T-helper 9 cell (primary cell): ENCODE results near the gene PML.
A peak's percentile ranks its signal among the peaks of the same experiment; 100 is the strongest.
"Not testable (repeated sequence)": the region's sequence is repeated elsewhere in the genome, so short reads cannot be mapped to it uniquely, and the experiment has no call there.

Source experiments
- DNase-seq: peaks from one replicate; pipeline ENCODE4 v3.0.0-alpha.2; 2020

Gene PML

DNA sequence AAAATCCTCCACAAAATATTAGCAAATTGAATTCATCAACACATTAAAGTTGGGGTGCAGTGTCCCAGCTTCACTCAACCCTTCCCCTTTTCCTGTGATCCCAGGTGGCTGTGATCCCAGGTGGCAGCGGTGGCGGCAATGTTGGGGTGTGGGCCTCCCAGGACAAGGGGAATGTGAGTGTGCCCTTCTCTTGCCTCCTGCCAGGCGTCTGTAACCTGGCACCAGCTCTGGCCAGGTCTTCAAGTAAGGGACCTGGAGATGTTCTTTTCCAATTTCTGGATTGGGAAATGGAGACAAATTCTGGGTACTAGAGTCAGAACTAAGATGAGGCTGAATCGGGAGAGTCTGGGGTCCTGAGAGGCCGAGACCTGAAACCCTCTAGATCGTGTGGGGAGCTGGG, 67.7 kb downstream of the PML start:
- DNase-seq: no peak

- DNase-seq: no peak
Observed at GRCh38 chr15:74062671-74063070, 68.2 kb downstream of the PML start.

- DNase-seq: not testable (repeated sequence)
Observed at GRCh38 chr15:74063425-74064146, 69.1 kb downstream of the PML start.

DNA sequence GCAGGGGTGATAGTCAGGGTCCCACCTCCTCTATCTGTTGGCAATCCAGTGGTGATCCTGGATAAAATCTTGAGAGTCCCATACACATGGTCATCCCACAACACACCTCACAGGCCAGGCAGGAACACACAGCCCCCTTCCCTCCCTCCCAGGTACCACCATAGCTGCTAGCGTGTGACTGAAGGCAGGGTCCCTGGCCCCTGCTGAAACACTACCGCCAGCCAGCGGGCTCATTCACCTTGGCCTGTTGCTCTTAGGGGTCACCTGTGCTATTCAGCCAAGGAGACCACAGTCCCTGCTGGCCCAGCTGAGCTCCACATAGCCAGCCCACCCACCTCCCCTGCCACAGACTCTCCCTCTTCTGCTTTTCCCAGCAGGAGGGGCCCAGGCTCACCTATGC, 69.7 kb downstream of the PML start:
- DNase-seq: not testable (repeated sequence)

DNA sequence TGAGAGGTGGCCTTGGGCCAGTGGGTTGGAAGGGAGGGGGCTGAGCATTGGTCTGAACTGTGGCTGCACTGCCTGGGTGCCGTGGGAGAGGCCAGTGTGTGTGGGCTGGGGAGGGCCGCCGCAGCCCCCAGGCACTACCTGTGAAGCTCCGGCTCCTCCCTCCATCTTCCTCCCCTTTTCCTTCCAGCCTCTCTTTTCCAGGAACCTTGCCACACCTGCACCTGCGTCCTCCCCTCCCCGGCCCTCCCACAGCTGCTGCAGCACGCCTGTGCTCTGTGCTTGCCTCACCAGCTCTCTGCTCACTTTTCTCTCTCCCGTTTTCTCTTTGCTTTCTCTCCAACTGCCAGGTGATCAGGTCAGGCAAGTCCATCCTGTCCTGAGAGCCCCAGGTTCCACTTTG, 70.3 kb downstream of the PML start:
- not testable (repeated sequence) for DNase-seq

- DNase-seq: peak; percentile 41
Observed at GRCh38 chr15:74065684-74066411, 71.3 kb downstream of the PML start.

DNA sequence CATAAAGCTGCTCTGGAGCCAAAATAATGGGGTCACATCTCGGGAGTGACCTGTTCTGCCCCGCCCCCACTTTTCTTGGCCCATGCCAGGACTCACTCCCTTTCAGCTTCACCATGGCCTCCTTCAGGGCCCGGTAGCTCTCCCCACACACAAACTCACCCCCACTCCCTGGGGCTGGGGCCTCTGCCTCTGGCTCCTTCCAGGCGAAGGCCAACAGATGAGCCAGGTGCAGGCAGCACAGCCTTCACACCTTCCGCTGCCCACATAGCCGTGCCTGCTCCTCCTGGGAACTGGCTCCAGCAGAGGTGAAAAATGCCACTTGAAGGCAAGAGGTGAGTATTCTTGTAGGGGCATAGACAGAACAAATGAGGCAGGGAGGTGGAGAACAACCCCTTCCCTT, 77.1 kb downstream of the PML start:
- not testable (repeated sequence) for DNase-seq

- not testable (repeated sequence) for DNase-seq
Observed at GRCh38 chr15:74072132-74072531, 77.6 kb downstream of the PML start.

- peak; percentile 21 for DNase-seq
Observed at GRCh38 chr15:74072614-74073337, 78.3 kb downstream of the PML start.

DNA sequence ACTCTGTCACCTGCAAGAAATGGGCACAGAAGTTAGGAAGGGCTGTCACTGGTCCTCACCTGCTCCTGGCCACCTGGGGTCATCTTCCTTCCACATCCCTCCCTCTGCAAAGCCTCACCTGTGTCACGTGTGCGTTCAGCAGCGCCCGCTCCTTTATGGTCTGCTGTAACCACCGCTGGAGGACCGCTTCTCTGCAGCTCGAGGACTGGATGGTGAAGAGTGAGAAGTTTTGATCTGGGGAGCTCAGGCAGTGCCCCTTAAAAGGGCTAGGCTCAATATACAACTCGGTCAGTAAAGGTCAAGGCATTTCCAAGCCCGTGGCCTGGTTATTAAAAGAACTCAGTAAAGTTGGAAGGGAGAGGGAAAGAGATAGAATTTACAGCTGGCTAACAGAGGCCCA, 81.3 kb downstream of the PML start:
- DNase-seq: not testable (repeated sequence)

- DNase-seq: not testable (repeated sequence)
Observed at GRCh38 chr15:74082450-74082849, 87.9 kb downstream of the PML start, which contains the start of gene GOLGA6A. Gene GOLGA6A, minus strand, starts transcription at chr15:74082550. Its CDS starts 41 bp downstream, at chr15:74082509.

DNA sequence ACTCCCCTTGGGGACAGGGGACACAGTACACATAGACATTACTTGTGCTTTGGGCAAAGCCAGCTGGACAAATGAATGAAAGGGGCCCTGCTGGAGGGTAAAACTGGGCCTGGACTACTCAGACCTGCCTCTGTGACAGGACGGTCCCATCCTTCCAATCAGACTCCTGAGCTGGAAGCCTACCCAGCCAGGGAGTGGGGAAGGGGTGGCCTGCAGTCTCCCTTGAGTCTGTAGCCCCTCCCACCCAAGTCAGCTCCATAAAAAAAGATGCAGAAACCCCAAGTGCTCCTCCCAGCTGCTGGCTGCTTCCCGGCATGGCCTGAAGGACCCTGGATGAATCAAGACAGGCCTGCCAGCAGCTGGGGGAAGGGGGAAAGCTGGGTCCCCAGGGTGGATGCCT, 100.1 kb downstream of the PML start:
- not testable (repeated sequence) for DNase-seq

- not testable (repeated sequence) for DNase-seq
Observed at GRCh38 chr15:74095610-74096009, 101.1 kb downstream of the PML start.

DNA sequence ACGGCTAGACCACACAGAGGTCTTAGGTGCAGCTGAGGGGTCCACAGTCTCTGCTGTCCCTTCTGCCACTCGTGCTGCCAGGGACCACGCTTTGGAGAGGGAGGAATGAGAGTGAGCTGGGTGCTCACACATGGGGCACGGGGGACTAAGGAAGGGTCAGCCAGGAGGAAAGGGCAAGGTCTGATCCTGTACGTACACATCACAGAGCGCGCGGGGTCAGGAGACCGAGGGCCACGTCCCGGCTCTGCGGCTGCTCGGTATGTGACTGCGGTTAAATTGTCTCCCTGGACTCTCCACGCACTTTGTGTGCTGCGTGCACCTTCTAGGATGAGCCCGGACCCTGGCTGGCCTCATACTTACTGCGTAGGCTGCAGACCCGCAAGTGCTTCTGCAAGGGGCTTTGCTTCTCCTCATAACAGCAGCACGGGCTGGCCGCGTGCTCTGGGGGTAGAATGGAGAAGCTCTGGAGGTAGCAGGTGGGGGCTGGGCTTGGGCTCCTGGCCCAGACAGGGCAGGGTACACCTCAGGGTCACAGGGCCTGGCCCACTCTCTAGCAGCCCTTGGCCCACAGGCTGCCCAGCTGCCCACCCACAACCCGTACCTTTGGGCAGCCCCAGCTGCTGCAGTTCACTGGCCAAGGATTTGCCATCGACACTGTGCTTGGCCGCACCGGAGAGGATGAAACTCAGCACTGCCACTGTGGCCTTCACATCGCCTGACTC, 102.4 kb downstream of the PML start:
- not testable (repeated sequence) for DNase-seq
